Liver (tissue), 3 donors: ENCODE measurements around the gene KAT5.

ENCODE experiments used
- CTCF ChIP-seq: fragments of 150-350 bp; IDR thresholded peaks from 2 replicates; pipeline ENCODE4 v1.5.1; 2017; ENCODE audit warnings: improper control_type of control experiment, low read depth, low read length; ENCODE audit not compliant: missing input control
- HNF4A ChIP-seq, 2 donors: conservative IDR thresholded peaks; 2 replicates each; pipeline ENCODE4 v1.6.1; 2016; ENCODE audit warnings: antibody characterized with exemption in 2 of 2, mild to moderate bottlenecking in 2 of 2
- REST ChIP-seq: IDR thresholded peaks from 2 replicates; pipeline ENCODE4 v1.6.1; 2016; ENCODE audit warnings: antibody characterized with exemption, mild to moderate bottlenecking
- SP1 ChIP-seq: IDR thresholded peaks from 2 replicates; pipeline ENCODE4 v1.6.1; 2018; ENCODE audit warnings: antibody characterized with exemption, mild to moderate bottlenecking
- donor health status: healthy.
- donor health status: healthy.

- TF ChIP-seq HNF4A (conservative IDR thresholded peaks at IDR 0.05) (peak in 1 of 2 donors; percentile 3), SP1 (no peak), CTCF (no peak), REST (no peak)
Observed at GRCh38 chr11:65712633-65713076, 603 bp downstream of the KAT5 start.
